OCI-LY3 (cell line): ENCODE measurements around the gene BRF1.

ENCODE experiments used
- H2AFZ ChIP-seq: fragments of 200-600, 300-600 bp; shearing (Covaris generic); 2 replicates; pipeline ENCODE4 v1.6.0; 2014; ENCODE audit warnings: antibody characterized with exemption, low read depth, low read length
- H3K27ac ChIP-seq: fragments of 200-600, 300-600 bp; sonication (generic); 2 replicates; pipeline ENCODE4 v1.5.1; 2014; ENCODE audit warnings: mild to moderate bottlenecking, low read length, moderate library complexity, mixed read lengths
- H3K27me3 ChIP-seq: fragments of 200-600, 300-600 bp; sonication (generic); 2 replicates; pipeline ENCODE4 v1.6.1; 2014; ENCODE audit warnings: low read depth, low read length, mixed read lengths
- H3K36me3 ChIP-seq: fragments of 200-600, 300-600 bp; sonication (generic); replicated peaks from 2 replicates; pipeline ENCODE3; 2014; ENCODE audit warnings: low read depth, low read length, mixed read lengths
- H3K4me1 ChIP-seq: fragments of 300-600, 200-600 bp; sonication (generic); 2 replicates; pipeline ENCODE4 v1.6.1; 2014; ENCODE audit warnings: low read length, mixed read lengths
- H3K4me2 ChIP-seq: fragments of 200-600, 300-600 bp; sonication (generic); 2 replicates; pipeline ENCODE4 v1.6.1; 2014; ENCODE audit warnings: low read length, mixed read lengths
- H3K4me3 ChIP-seq: fragments of 300-600, 200-600 bp; sonication (generic); 2 replicates; pipeline ENCODE4 v1.5.1; 2014; ENCODE audit warnings: antibody characterized with exemption, mild to moderate bottlenecking, low read length, moderate library complexity
- H3K79me2 ChIP-seq: fragments of 300-600, 200-600 bp; shearing (Covaris generic); 2 replicates; pipeline ENCODE4 v1.6.1; 2014; ENCODE audit warnings: mild to moderate bottlenecking, low read length, mixed read lengths
- H3K9ac ChIP-seq: fragments of 300-600, 200-600 bp; shearing (Covaris generic); 2 replicates; pipeline ENCODE4 v1.6.0; 2014; ENCODE audit warnings: mild to moderate bottlenecking, low read length, moderate library complexity
- H3K9me3 ChIP-seq: fragments of 200-600, 300-600 bp; shearing (Covaris generic); 2 replicates; pipeline ENCODE4 v1.6.1; 2014; ENCODE audit warnings: low read length, mixed read lengths; ENCODE audit not compliant: insufficient read depth
- H4K20me1 ChIP-seq: fragments of 200-600, 300-600 bp; sonication (generic); 2 replicates; pipeline ENCODE4 v1.6.1; 2016; ENCODE audit warnings: low read length, mixed read lengths; ENCODE audit not compliant: insufficient read depth
- EZH2phosphoT487 ChIP-seq: fragments of 200-600 bp; shearing (Covaris generic); IDR thresholded peaks from 2 replicates; pipeline ENCODE4 v1.6.1; 2018; ENCODE audit warnings: antibody characterized with exemption, mixed run types, low read depth
- TF ChIP-seq, protein P1 (sequence below): fragments of 200-600, 300-600 bp; sonication (generic); IDR thresholded peaks from 2 replicates; pipeline ENCODE4 v1.5.1; 2014; ENCODE audit warnings: antibody characterized with exemption, low read length, low read depth

Gene BRF1

DNA sequence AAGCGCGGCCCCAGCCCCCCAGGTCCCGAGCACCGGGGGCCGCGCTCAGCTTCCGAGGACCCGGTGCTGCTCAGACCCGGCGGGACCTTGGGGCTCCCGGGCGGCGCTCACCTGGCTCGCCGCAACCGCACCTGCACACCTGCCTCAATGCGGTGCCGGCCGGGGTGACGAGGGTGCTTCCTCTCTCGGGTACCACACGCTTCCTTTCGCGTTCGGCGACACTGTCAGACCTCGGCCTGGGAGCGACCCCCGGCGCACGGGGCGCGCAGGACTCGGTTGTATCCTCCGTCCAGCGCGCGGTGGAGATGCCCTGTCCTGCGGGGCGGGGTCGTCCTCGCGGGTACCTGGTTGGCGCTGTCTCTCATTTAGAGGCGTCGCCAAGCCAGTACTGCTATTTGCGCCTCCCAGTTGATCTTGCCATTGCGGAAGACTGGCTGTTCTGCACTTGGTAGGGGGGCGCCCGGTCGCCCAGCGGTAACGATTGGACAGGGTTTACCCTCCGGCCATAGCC lies 14.5 kb upstream of the BRF1 start:
- Histone ChIP-seq H3K9me3 (no peaks in the 10 kb centered on the region), H3K4me1 (peaks cover 29% of the 10 kb centered on the region), H2AFZ (no peak overlapping the region), H3K4me2 (peak overlapping the region; percentile 92), H3K9ac (peak overlapping the region; percentile 62), H4K20me1 (no peaks in the 10 kb centered on the region; the same call in 1 of the 2 replicates), H3K36me3 (no peaks in the 10 kb centered on the region), H3K79me2 (peaks cover 24% of the 10 kb centered on the region), H3K27ac (no peak overlapping the region), H3K4me3 (peak overlapping the region; percentile 80), H3K27me3 (no peaks in the 10 kb centered on the region)
- TF ChIP-seq, protein P1, sequence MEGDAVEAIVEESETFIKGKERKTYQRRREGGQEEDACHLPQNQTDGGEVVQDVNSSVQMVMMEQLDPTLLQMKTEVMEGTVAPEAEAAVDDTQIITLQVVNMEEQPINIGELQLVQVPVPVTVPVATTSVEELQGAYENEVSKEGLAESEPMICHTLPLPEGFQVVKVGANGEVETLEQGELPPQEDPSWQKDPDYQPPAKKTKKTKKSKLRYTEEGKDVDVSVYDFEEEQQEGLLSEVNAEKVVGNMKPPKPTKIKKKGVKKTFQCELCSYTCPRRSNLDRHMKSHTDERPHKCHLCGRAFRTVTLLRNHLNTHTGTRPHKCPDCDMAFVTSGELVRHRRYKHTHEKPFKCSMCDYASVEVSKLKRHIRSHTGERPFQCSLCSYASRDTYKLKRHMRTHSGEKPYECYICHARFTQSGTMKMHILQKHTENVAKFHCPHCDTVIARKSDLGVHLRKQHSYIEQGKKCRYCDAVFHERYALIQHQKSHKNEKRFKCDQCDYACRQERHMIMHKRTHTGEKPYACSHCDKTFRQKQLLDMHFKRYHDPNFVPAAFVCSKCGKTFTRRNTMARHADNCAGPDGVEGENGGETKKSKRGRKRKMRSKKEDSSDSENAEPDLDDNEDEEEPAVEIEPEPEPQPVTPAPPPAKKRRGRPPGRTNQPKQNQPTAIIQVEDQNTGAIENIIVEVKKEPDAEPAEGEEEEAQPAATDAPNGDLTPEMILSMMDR: no peak
- no peak for TF ChIP-seq EZH2phosphoT487

DNA sequence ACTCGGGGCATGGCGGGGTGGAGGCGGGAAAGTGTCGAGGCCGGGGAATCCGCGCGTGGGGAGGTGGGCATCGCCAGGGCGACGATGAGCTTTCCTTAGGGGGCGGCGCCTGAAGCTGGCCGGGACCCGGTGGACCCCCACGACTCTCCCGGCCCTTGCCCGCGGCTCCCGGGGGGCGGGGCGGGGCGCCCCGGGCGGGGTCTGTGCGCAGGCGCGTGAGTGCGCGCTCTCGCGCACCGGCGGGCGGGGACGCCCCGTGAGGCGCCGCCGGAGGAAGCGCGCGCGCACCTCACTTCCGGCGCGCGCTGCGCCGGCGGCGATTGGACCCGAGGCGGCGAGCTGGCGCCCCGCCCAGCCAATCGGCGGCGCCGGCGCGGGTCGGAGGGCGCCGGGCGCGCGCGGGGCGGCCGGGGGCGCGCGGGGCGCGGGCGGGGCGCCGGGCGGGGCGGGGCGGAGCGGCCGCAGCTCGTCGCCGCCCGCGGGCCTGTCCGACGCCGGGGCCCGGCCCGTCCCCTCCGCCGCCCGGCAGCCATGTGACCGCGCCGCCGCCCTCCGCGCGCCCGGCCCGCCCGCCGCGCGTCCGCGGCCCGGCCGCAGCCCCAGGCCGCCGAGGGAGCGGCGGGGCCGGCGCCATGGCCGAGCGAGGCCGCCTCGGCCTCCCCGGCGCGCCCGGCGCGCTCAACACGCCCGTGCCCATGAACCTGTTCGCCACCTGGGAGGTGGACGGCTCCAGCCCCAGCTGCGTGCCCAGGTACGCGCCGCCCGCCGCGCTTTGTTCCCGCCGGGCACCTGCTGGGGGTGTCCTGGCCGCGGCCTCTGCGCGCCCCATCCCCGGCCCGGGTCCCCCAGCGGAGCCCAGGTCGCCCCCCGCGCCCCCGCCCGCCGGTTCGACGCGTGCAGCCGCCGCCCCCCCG lies 13.7 kb upstream of the BRF1 start, which contains the start of gene PACS2:
PACS2 (plus strand) TSS at position 462 of the 914 bp plus-strand sequence; CDS start at position 633, 171 bp downstream.
- Histone ChIP-seq H3K27me3 (no peaks in the 10 kb centered on the region), H3K4me1 (peaks cover 29% of the 10 kb centered on the region), H3K27ac (peak within 1 kb of the TSS; percentile 13; the same call in 1 of the 2 replicates), H2AFZ (peak within 1 kb of the TSS; percentile 29; the same call in 1 of the 2 replicates), H3K36me3 (no peaks in the 10 kb centered on the region), H3K79me2 (peaks cover 23% of the 10 kb centered on the region), H3K4me3 (peak within 1 kb of the TSS; percentile 80), H3K9ac (peak within 1 kb of the TSS; percentile 68), H3K9me3 (no peaks in the 10 kb centered on the region), H4K20me1 (no peaks in the 10 kb centered on the region; the same call in 1 of the 2 replicates), H3K4me2 (peak within 1 kb of the TSS; percentile 96)
- TF ChIP-seq, protein P1: no peak
- TF ChIP-seq EZH2phosphoT487: no peak

DNA sequence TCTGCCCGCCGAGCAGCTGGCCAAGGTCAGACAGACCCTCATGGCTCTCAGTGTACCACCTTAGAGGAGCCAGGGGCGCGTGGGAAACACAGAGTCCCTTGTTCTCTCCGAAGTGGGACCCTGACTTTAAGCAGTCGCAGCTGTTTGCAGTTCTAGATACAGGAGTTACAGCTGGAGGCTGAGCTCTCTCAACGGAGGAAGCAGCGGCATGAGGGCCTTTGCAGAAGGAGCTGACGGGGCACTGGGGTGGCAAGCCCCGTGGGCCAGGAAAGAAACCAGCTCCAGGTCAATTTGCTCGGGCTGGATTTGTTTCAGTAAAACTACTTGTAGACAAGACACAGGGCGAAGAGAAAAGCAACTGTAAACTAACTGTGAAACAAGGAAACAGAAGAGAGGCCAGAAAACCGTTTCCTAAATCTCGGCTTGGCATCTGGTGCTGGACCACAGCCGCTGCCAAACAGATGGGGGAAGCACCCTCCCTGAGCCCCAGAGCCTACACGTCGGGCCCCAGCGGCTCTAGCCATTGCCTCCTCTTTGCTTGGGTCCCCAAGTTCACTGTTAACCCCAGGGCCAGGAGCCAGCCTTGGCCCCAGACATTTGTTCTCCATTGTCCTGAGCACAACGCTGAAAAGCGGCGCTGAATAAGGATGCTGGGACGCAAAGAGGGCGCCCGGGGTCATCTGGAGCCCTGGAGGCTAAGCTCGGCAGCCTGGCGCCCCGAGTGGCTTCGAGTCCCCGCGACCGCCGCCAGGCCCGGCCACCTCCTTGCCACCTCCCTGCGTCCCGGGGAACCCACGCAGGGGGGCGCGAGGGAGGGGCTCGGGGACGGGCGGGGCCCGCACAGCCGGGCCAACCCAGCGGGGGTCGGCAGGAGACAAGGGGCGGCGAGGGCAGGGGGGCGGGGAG lies 12.8 kb upstream of the BRF1 start:
- Histone ChIP-seq H3K9me3 (no peaks in the 10 kb centered on the region), H3K36me3 (no peaks in the 10 kb centered on the region), H3K79me2 (peaks cover 22% of the 10 kb centered on the region), H3K27ac (peak overlapping the region; percentile 13; the same call in 1 of the 2 replicates), H4K20me1 (no peaks in the 10 kb centered on the region), H3K4me3 (peak overlapping the region; percentile 76), H3K9ac (peak overlapping the region; percentile 68), H2AFZ (peak overlapping the region; percentile 29; the same call in 1 of the 2 replicates), H3K4me1 (peaks cover 29% of the 10 kb centered on the region), H3K27me3 (no peaks in the 10 kb centered on the region), H3K4me2 (peak overlapping the region; percentile 96)
- no peak for TF ChIP-seq EZH2phosphoT487
- TF ChIP-seq, protein P1: no peak
